Calu3 (cell line): ENCODE results near the gene PTPN14. TPM values are rescaled to one million over a fixed set of nuclear protein-coding genes. Genes with fewer than 3 reads are reported as not detected.
A peak's percentile ranks its signal among the peaks of the same experiment; 100 is the strongest.

Source experiments
- BruUV-seq: library from RNA; stranded (reverse); fragments of 400-500 nt; replicated peaks from 2 replicates; lab custom pipeline; 2021; lab: Mats Ljungman, UMichigan
- CTCF ChIA-PET: fragments of 300-600 bp; sonication (Branson Sonifier 250); formaldehyde crosslinking; loops from one replicate; lab custom pipeline; 2022; ENCODE audit warnings: antibody characterized with exemption; lab: Charles Lee
- DNase-seq: peaks from one replicate; pipeline ENCODE4 v3.0.0; 2022
- H3K27ac Mint-ChIP-seq: one replicate; pipeline ENCODE4 v1.8.0; 2022; ENCODE audit warnings: mixed read lengths; ENCODE audit not compliant: unreplicated experiment
- H3K27me3 Mint-ChIP-seq: one replicate; pipeline ENCODE4 v1.8.0; 2022; ENCODE audit warnings: mixed read lengths; ENCODE audit not compliant: unreplicated experiment
- H3K36me3 Mint-ChIP-seq: one replicate; pipeline ENCODE4 v1.8.0; 2022; ENCODE audit warnings: mild to moderate bottlenecking, moderate library complexity, mixed read lengths; ENCODE audit not compliant: insufficient read depth, unreplicated experiment
- H3K4me1 Mint-ChIP-seq: one replicate; pipeline ENCODE4 v1.8.0; 2022; ENCODE audit warnings: mild to moderate bottlenecking, low read depth, mixed read lengths; ENCODE audit not compliant: unreplicated experiment
- H3K4me3 Mint-ChIP-seq: one replicate; pipeline ENCODE4 v1.8.0; 2022; ENCODE audit warnings: mild to moderate bottlenecking, low read depth, moderate library complexity, mixed read lengths; ENCODE audit not compliant: unreplicated experiment
- H3K9me3 Mint-ChIP-seq: one replicate; pipeline ENCODE4 v1.8.0; 2022; ENCODE audit warnings: low read depth, mixed read lengths; ENCODE audit not compliant: unreplicated experiment
- CTCF ChIP-seq: fragments of 200-600 bp; IDR thresholded peaks from one replicate; pipeline ENCODE4 v1.8.0; 2022; ENCODE audit warnings: antibody characterized with exemption; ENCODE audit not compliant: unreplicated experiment
- intact Hi-C: fragments of 100-400 bp; cut with micrococcal nuclease; formaldehyde crosslinking; loops from one replicate; pipeline ENCODE4 v1.10.0; 2022; ENCODE audit not compliant: unreplicated experiment
- total RNA-seq: library from RNA; stranded (reverse); gene quantifications from 2 replicates; pipeline ENCODE4 v1.2.3, GENCODE V29; 2022

The PTPN14 gene
- total RNA-seq, 1 experiment from 2014 or later = 77.4 TPM

GRCh38 chr1:214461305-214461704 lies 90.1 kb downstream of the PTPN14 start:
- intact Hi-C loops = no loop called here
- Mint-ChIP-seq H3K36me3 (peaks cover 12% of the 10 kb centered on the region), H3K27me3 (no peaks in the 10 kb centered on the region), H3K4me3 (no peak overlapping the region), H3K27ac (no peak overlapping the region), H3K4me1 (peaks cover 41% of the 10 kb centered on the region), H3K9me3 (no peaks in the 10 kb centered on the region)
- BruUV-seq = no TSS peak
- no peak for TF ChIP-seq CTCF
- CTCF ChIA-PET = no interaction called here
- DNase-seq = no peak

- Mint-ChIP-seq H3K27ac (peak overlapping the region; percentile 4), H3K9me3 (no peaks in the 10 kb centered on the region), H3K4me1 (peaks cover 41% of the 10 kb centered on the region), H3K4me3 (no peak overlapping the region), H3K27me3 (no peaks in the 10 kb centered on the region), H3K36me3 (peaks cover 12% of the 10 kb centered on the region)
- CTCF ChIA-PET = no interaction called here
- no peak for TF ChIP-seq CTCF
- intact Hi-C loops = no loop called here
- BruUV-seq = no TSS peak
- no peak for DNase-seq
These were observed 91.0 kb downstream of the PTPN14 start for GRCh38 chr1:214460304-214460916.

- Mint-ChIP-seq H3K9me3 (no peaks in the 10 kb centered on the region), H3K27me3 (no peaks in the 10 kb centered on the region), H3K4me1 (peaks cover 44% of the 10 kb centered on the region), H3K36me3 (peaks cover 12% of the 10 kb centered on the region), H3K4me3 (no peak overlapping the region), H3K27ac (peak overlapping the region; percentile 4)
- TF ChIP-seq CTCF = no peak
- no peak for DNase-seq
- CTCF ChIA-PET = interaction anchor here (0.7 kb wide), 1 partner anchor 106 kb away, joined by 4 read pairs; no protein-coding TSS in a partner anchor
- no TSS peak for BruUV-seq
- intact Hi-C loops = no loop called here
These were observed 91.5 kb downstream of the PTPN14 start for GRCh38 chr1:214459895-214460294.

- Mint-ChIP-seq H3K27ac (no peak overlapping the region), H3K4me1 (peaks cover 53% of the 10 kb centered on the region), H3K36me3 (peaks cover 5% of the 10 kb centered on the region), H3K9me3 (no peaks in the 10 kb centered on the region), H3K27me3 (no peaks in the 10 kb centered on the region), H3K4me3 (no peak overlapping the region)
- no peak for DNase-seq
- no peak for TF ChIP-seq CTCF
- intact Hi-C loops = no loop called here
- BruUV-seq = no TSS peak
- CTCF ChIA-PET = interaction anchor here (0.7 to 1.0 kb wide), 4 partner anchors 12 to 94 kb away, joined by 3 to 5 read pairs (median 4); no protein-coding TSS in a partner anchor
These were observed 92.9 kb downstream of the PTPN14 start for GRCh38 chr1:214458541-214458940.
